GOT3 (cell line): ENCODE data around the gene CACNA1G.

ENCODE experiments used
- DNase-seq: peaks from one replicate; lab custom pipeline; 2025; ENCODE audit warnings: mixed read lengths; lab: John Stamatoyannopoulos, UW

Gene CACNA1G

GRCh38 chr17:50568659-50569058, 8.1 kb downstream of the CACNA1G start:
- DNase-seq = no peak

GRCh38 chr17:50569592-50569991, 9.1 kb downstream of the CACNA1G start:
- DNase-seq = no peak

DNA sequence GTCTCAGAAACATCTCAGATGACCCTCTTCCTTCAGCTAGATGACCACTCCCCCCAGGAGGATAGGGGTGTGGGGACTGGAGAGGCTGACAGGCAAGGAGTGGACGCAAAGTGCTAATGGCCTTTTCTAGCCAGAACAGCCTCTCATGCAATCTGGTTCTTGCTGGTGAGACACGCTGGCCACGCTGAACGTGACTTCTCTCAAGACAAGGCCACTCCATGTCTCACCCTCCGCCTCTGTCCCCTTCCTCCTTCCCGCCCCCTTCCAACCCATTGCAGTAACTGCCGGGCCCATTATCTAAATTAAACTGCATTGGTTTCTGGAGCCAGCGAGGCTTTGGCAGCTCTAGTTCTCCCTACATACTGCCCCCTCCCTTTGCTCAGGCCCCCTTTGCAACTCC, 9.5 kb downstream of the CACNA1G start:
- DNase-seq = no peak

GRCh38 chr17:50570528-50570927, 10.0 kb downstream of the CACNA1G start:
- DNase-seq = no peak

- DNase-seq = no peak
These were observed 11.2 kb downstream of the CACNA1G start for GRCh38 chr17:50571681-50572080.

DNA sequence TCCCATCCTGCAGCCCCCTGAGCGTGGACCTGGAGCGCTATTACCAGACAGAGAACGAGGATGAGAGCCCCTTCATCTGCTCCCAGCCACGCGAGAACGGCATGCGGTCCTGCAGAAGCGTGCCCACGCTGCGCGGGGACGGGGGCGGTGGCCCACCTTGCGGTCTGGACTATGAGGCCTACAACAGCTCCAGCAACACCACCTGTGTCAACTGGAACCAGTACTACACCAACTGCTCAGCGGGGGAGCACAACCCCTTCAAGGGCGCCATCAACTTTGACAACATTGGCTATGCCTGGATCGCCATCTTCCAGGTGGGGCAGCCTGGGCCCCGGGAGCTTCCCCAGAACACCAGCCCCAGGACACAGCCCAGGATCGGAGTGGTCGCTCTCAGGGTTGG, 12.0 kb downstream of the CACNA1G start:
- no peak for DNase-seq

DNA sequence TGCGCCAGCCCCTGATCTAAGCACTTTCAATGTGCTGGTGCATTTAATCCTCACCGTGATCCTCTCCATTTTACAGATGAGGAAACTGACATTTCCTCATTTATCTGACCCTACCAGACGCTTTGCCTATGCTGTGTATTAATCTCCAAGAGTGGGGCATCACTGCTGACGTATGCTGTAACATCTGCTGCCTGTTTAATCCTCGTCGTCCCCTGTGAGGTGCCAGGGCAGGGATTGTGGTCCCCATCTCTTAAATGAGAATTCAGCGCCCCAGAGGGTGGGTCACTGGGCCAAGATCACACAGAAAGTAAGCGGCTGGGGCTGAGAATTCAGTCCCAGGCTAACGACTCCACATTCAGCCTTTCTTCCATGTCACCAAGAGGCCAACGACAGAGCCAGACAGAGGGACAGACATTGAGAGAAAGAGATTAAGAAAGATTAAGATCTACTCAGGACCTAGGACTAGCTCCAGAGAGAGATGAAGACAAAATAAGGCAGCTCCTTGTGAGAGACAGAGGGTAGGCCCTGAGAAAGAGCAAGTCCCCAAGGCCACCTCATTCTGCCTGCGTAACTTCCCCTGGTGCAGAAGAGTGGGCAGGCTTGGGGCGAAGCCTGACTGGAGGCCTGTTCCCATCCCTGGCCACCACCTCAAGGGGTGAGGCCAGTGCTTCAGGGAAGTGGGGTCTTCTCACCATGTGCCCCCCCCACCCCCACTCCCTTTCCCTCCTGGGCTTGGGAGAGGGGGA, 13.5 kb downstream of the CACNA1G start:
- no peak for DNase-seq

- DNase-seq = no peak
These were observed 15.2 kb downstream of the CACNA1G start for GRCh38 chr17:50575581-50576210.

GRCh38 chr17:50576864-50577263, 16.3 kb downstream of the CACNA1G start:
- no peak for DNase-seq

GRCh38 chr17:50577451-50577954, 17.0 kb downstream of the CACNA1G start:
- DNase-seq = no peak

GRCh38 chr17:50578173-50578572, 17.7 kb downstream of the CACNA1G start:
- DNase-seq = no peak

- no peak for DNase-seq
These were observed 18.9 kb downstream of the CACNA1G start for GRCh38 chr17:50579399-50579798.

GRCh38 chr17:50580646-50581045, 20.1 kb downstream of the CACNA1G start:
- no peak for DNase-seq

- no peak for DNase-seq
These were observed 20.8 kb downstream of the CACNA1G start for GRCh38 chr17:50581316-50581715.

GRCh38 chr17:50582741-50583140, 22.2 kb downstream of the CACNA1G start:
- DNase-seq = no peak

DNA sequence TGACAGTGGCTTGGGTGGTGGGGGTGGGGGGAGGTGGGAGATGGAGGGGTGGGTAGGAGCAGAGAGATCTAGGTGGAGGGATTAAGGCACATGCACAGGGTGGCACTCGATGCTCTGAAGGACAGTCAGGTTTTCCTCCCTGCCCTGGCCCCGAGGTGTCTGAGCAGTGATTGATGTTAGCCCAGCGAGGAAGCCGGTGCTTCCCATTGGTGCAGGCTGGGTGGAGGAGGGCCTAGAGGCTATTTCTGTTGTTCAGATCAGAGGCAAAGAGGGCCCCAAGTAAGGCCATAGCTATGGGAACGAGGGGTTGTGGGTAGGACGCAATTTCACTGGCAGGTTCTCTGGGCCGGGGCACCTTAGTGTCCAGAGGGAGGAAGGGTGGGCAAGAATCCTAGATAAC, 23.1 kb downstream of the CACNA1G start:
- DNase-seq = no peak

DNA sequence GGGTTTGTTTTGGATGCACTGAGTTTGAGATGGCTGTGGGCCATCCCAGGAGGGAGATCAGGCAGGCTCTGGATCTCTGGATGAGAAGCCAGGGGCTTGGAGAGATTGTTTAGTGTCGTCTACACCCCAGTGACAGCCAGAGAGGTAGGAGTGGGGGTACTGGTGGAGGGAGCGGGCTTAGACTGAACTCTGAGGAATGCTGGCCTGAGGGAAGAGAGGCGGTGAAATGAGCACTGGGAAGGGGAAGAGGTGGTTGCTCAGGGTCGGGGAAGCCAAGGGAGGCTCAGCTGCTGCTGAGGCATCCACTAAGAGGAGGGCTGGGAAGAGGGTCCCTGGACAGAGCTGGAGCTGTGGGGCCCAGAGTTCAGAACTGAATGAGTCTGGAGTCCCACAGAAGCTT, 23.6 kb downstream of the CACNA1G start:
- DNase-seq = no peak

DNA sequence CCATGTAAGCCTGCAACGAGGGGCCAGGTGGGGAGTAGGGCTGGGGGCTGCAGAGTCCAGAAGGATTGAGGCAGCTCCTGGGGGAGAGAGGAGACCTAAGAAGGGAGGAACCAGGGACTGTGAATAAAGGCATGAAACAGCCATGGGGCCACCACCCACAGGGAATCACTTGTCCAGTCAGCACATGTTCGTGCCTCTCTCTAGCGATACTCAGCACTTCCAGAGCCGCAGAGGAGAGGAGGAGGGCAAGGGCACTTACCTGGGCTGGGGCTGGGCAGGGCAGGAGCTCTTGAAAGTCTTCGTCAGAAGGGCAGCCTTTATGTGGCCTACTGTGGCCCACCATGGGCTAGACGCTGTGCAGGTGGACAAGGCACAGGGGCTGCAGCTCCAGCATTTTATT, 24.2 kb downstream of the CACNA1G start:
- no peak for DNase-seq

DNA sequence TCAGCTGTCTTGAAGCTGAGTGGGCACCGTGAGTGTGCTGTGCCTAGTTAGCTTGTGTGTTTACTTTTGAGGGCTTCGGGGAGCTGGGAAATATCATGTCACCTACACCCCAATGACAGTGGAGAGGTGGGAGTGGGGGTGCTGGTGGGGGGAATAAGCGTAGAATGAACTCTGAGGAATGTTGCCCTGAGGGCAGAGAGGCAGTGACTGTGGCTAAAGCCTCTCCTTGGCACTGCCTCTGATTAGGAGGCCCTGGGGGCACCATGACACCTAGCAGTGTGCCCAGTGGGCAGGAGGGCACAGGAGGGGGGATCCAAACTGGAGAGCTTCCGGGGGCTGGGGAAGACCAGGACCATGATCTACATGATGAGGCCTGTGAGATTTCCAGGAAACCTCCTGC, 24.8 kb downstream of the CACNA1G start:
- no peak for DNase-seq

DNA sequence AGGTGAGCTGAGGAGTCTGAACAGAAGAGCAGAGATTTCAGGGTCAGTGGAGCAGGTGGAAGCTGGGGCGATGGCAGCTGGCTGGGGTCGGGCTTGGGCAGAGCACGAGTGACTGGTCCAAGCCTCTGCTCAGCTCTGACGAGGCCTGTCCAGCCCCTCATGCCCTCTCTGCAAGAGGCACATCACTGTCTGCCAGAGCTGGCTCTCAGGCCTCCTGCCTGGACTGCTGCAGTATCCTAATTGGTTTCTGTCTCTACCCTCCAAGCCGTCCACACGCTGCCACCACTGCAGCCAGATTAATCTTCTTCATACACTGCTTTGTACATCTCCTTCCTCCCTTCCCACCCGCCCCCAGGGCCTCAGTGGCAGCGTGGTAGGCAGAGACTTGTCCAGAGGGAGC, 25.4 kb downstream of the CACNA1G start:
- DNase-seq = no peak

- DNase-seq = no peak
These were observed 26.1 kb downstream of the CACNA1G start for GRCh38 chr17:50586421-50587247.

- DNase-seq = no peak
These were observed 27.1 kb downstream of the CACNA1G start for GRCh38 chr17:50587571-50587970.
